ENCODE measurements around the gene ZFPL1.

ZFPL1 gene

DNA sequence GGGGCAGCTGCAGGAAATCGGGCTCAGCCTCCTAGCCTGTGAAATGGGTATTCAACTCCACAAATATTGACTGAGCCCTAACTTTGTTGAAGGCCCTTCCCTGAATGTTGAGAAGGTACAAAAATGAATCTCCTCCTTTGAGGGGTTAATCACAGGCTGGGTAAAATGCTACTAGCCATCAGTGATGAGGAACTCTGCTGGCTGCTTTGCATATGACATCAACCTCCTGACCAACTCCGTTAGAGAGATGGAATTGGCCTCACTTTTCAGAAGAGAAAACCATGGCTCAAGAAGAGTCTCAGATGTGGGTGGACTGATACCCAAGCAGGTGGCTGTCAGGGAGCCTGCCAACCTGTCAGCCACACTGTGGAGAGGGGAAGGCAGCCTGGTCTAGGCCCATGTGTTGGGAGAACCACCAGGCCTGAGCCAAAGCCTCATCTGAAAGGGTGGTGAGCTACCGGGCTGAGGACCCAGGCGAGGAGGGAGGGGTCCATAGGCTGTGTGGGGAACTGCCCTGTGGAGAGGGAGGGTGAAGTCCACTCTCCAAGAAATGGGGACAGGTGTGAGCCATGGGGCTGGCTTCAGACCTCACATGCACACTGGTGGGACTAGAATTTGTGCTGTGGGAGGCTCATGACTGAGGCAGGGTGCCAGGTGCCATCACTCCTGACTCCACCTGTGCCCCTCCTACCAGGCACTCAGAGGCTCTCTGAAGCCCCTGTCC, 12.0 kb upstream of the ZFPL1 start:
- Histone ChIP-seq H3K27me3 (ENCODE audit: low read length) (no peaks in the 10 kb centered on the region), H3F3A (ENCODE audit: insufficient read depth) (peaks cover 8% of the 10 kb centered on the region; the same call in 1 of the 2 replicates), H3K4me2 (ENCODE audit: low read depth, low read length, poor library complexity, severe bottlenecking) (no peak overlapping the region), H3K9me2 (replicated peaks; ENCODE audit: insufficient read depth, low read length) (no peaks in the 10 kb centered on the region), H3K36me3 (ENCODE audit: low read length) (no peaks in the 10 kb centered on the region; the same call in 1 of the 2 replicates), H3K9ac (ENCODE audit: low read length) (no peak overlapping the region), H3K9me3 (ENCODE audit: insufficient read depth, low read length) (no peaks in the 10 kb centered on the region), H3K4me3 (ENCODE audit: insufficient read depth, low read length, poor library complexity, severe bottlenecking) (no peak overlapping the region), H2AFZ (ENCODE audit: low read depth, low read length, severe bottlenecking) (no peak overlapping the region), H4K20me1 (ENCODE audit: low read depth, low read length) (no peaks in the 10 kb centered on the region; the same call in 1 of the 2 replicates), H3K79me2 (ENCODE audit: insufficient read depth, low read length) (no peaks in the 10 kb centered on the region), H3K27ac (ENCODE audit: low read depth, low read length) (no peak overlapping the region)
- TF ChIP-seq CTCF (IDR thresholded peaks at IDR 0.05; ENCODE audit: insufficient read depth, low read length, poor library complexity, severe bottlenecking) (no peak), EZH2phosphoT487 (conservative IDR thresholded peaks at IDR 0.05; ENCODE audit: low read length) (no peak)

DNA sequence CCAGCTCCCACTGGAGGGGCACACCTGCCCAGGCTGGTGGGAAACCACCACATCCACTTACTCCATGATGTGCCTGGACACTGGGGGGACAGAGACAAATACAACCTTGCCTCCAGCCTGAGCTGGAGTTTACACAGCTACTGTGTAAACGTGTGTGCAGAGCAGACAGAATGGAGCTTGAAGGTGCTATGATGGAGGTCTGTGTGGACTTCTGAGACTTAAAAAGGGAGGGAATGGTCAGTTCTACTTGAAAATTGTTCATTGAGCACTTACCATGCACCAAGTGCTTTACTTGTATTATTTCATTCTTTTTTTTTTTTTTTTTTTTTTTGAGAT, 11.4 kb upstream of the ZFPL1 start:
- Histone ChIP-seq H3K4me2 (ENCODE audit: low read depth, low read length, poor library complexity, severe bottlenecking) (no peak overlapping the region), H3K36me3 (ENCODE audit: low read length) (peaks cover 3% of the 10 kb centered on the region; the same call in 1 of the 2 replicates), H3K4me3 (ENCODE audit: insufficient read depth, low read length, poor library complexity, severe bottlenecking) (no peak overlapping the region), H2AFZ (ENCODE audit: low read depth, low read length, severe bottlenecking) (no peak overlapping the region), H3K79me2 (ENCODE audit: insufficient read depth, low read length) (peaks cover 4% of the 10 kb centered on the region; the same call in 1 of the 2 replicates), H3K27me3 (ENCODE audit: low read length) (no peaks in the 10 kb centered on the region), H3K27ac (ENCODE audit: low read depth, low read length) (no peak overlapping the region), H3K9me3 (ENCODE audit: insufficient read depth, low read length) (no peaks in the 10 kb centered on the region), H3K9me2 (replicated peaks; ENCODE audit: insufficient read depth, low read length) (no peaks in the 10 kb centered on the region), H3F3A (ENCODE audit: insufficient read depth) (peaks cover 8% of the 10 kb centered on the region; the same call in 1 of the 2 replicates), H4K20me1 (ENCODE audit: low read depth, low read length) (no peaks in the 10 kb centered on the region; the same call in 1 of the 2 replicates), H3K9ac (ENCODE audit: low read length) (no peak overlapping the region)
- TF ChIP-seq EZH2phosphoT487 (conservative IDR thresholded peaks at IDR 0.05; ENCODE audit: low read length) (no peak), CTCF (IDR thresholded peaks at IDR 0.05; ENCODE audit: insufficient read depth, low read length, poor library complexity, severe bottlenecking) (no peak)

- Histone ChIP-seq H3K36me3 (ENCODE audit: low read length) (peaks cover 13% of the 10 kb centered on the region), H4K20me1 (ENCODE audit: low read depth, low read length) (no peaks in the 10 kb centered on the region; the same call in 1 of the 2 replicates), H3K79me2 (ENCODE audit: insufficient read depth, low read length) (peaks cover 46% of the 10 kb centered on the region), H3K4me2 (ENCODE audit: low read depth, low read length, poor library complexity, severe bottlenecking) (no peak overlapping the region), H2AFZ (ENCODE audit: low read depth, low read length, severe bottlenecking) (no peak overlapping the region), H3K9me2 (replicated peaks; ENCODE audit: insufficient read depth, low read length) (no peaks in the 10 kb centered on the region), H3K27me3 (ENCODE audit: low read length) (no peaks in the 10 kb centered on the region), H3K27ac (ENCODE audit: low read depth, low read length) (no peak overlapping the region), H3K9me3 (ENCODE audit: insufficient read depth, low read length) (no peaks in the 10 kb centered on the region), H3K9ac (ENCODE audit: low read length) (no peak overlapping the region), H3K4me3 (ENCODE audit: insufficient read depth, low read length, poor library complexity, severe bottlenecking) (no peak overlapping the region), H3F3A (ENCODE audit: insufficient read depth) (peaks cover 12% of the 10 kb centered on the region; the same call in 1 of the 2 replicates)
- TF ChIP-seq EZH2phosphoT487 (conservative IDR thresholded peaks at IDR 0.05; ENCODE audit: low read length) (no peak), CTCF (IDR thresholded peaks at IDR 0.05; ENCODE audit: insufficient read depth, low read length, poor library complexity, severe bottlenecking) (no peak)
Measured at GRCh38 chr11:65077451-65077850, 6.6 kb upstream of the ZFPL1 start.
